HepG2 (cell line): Measurements from ENCODE around the gene FRMD1.

Experiments
- HDAC1 ChIP-seq: sonication (generic); formaldehyde crosslinking; IDR thresholded peaks from 2 replicates; pipeline ENCODE4 v1.5.1; 2020; ENCODE audit warnings: mild to moderate bottlenecking, missing genetic modification reagents
- NR2C2 ChIP-seq: sonication (generic); formaldehyde crosslinking; IDR thresholded peaks from 2 replicates; pipeline ENCODE4 v1.4.0; 2020; ENCODE audit warnings: missing genetic modification reagents, mild to moderate bottlenecking, moderate library complexity, borderline replicate concordance

- TF ChIP-seq NR2C2 (CRISPR knock-in tag) (no peak), HDAC1 (CRISPR knock-in tag) (no peak)
Observed at GRCh38 chr6:168043848-168044415, 35.1 kb downstream of the FRMD1 start.
